Fibroblast of villous mesenchyme (primary cell): Measurements from ENCODE around the gene C16orf46. TPM values are rescaled to one million over a fixed set of nuclear protein-coding genes. Genes with fewer than 3 reads are reported as not detected.

ENCODE experiments used
- DNase-seq: peaks from one replicate; pipeline ENCODE4 v3.0.0-alpha.2; 2010; ENCODE audit warnings: low read depth
- H3K4me3 ChIP-seq: 2 replicates; pipeline ENCODE4 v1.5.1; 2011; ENCODE audit warnings: low read depth, mild to moderate bottlenecking, low read length
- CTCF ChIP-seq: IDR thresholded peaks from 2 replicates; pipeline ENCODE4 v1.5.1; 2012; ENCODE audit warnings: low read depth, mild to moderate bottlenecking, low read length; ENCODE audit not compliant: insufficient read depth
- total RNA-seq: library from RNA; depleted of rRNA; stranded (reverse); fragments of >200 nt; gene quantifications from 2 replicates; pipeline ENCODE4 v1.2.3, GENCODE V29; 2012

C16orf46 gene
- total RNA-seq, 1 donor: 0.86 TPM

GRCh38 chr16:81107511-81107910, 30.5 kb upstream of the C16orf46 start:
- DNase-seq: no peak
- no peak overlapping the region for H3K4me3 ChIP-seq
- no peak for TF ChIP-seq CTCF

DNA sequence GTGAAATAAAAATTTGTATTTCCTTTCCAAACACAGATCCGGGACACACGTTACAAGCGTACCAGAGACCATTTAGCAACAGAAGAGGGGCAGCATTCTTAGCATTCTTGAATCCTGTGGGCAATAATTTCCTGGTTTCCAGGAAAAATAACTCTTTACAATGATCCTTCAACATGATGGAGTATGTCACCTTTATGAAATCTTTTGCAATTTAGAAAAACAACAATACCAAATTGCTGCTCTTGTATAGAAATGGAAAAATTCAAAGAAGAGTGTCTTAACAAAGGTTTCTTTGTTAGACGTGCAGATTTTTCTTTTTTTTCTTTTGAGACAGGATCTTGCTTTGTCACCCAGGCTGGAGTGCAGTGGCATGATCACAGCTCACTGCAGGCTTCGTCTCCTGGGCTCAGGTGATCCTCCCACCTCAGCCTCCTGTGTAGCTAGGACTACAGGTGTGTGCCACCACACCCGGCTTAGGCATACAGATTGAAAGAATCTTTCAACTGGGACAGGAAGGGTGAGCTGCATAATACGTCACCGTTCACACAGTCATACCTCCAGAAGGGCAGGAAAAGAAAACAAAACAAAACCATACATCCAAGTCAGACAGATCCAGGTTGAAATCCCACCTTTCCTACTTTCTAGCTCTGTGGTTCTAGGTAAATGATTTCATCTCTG, 29.9 kb upstream of the C16orf46 start:
- no peak for TF ChIP-seq CTCF
- no peak overlapping the region for H3K4me3 ChIP-seq
- DNase-seq: no peak

GRCh38 chr16:81105946-81106345, 28.9 kb upstream of the C16orf46 start:
- H3K4me3 ChIP-seq: no peak overlapping the region
- DNase-seq: no peak
- no peak for TF ChIP-seq CTCF

DNA sequence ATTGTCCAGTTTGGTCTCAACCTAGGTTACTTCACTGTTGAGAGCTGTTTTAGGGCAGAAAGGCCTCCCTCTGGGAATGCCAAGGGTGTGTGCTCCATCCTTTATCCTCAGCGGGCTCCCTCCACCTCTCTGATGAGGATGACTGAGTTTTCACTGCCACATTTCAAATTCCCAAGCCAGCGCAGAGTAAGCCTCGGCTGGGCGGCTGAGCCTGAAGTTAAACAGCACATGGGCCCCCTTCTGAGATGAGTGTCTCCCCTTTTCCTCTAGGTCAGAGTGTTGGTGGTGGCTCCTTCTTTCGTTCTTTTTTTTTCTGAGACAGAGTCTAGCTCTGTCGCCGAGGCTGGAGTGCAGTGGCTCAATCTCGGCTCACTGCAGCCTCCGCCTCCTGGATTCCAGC, 24.7 kb upstream of the C16orf46 start:
- no peak overlapping the region for H3K4me3 ChIP-seq
- DNase-seq: no peak
- TF ChIP-seq CTCF: no peak

GRCh38 chr16:81099958-81100357, 22.9 kb upstream of the C16orf46 start:
- TF ChIP-seq CTCF: no peak
- no peak for DNase-seq
- H3K4me3 ChIP-seq: no peak overlapping the region

- TF ChIP-seq CTCF: no peak
- no peak overlapping the region for H3K4me3 ChIP-seq
- no peak for DNase-seq
These were observed 20.2 kb upstream of the C16orf46 start for GRCh38 chr16:81097230-81097629.

- peak overlapping the region; percentile 29 for H3K4me3 ChIP-seq
- TF ChIP-seq CTCF: no peak
- DNase-seq: no peak
These were observed 19.7 kb upstream of the C16orf46 start for GRCh38 chr16:81096715-81097208.
